HCEC 1CT (cell line): ENCODE data around the gene CCDC148.
"Not testable (repeated sequence)": the region's sequence is repeated elsewhere in the genome, so short reads cannot be mapped to it uniquely, and the experiment has no call there.

Source experiments
- DNase-seq: peaks from one replicate; pipeline ENCODE4 v3.0.0-alpha.2; 2017

Gene CCDC148

GRCh38 chr2:158276619-158277471, 179.7 kb downstream of the CCDC148 start:
- DNase-seq: no peak

GRCh38 chr2:158273791-158274190, 182.8 kb downstream of the CCDC148 start:
- no peak for DNase-seq

- DNase-seq: no peak
Measured at GRCh38 chr2:158270536-158270935, 186.0 kb downstream of the CCDC148 start.

- no peak for DNase-seq
Measured at GRCh38 chr2:158269143-158269542, 187.4 kb downstream of the CCDC148 start.

GRCh38 chr2:158266111-158266510, 190.4 kb downstream of the CCDC148 start:
- DNase-seq: no peak

- no peak for DNase-seq
Measured at GRCh38 chr2:158255257-158255656, 201.3 kb downstream of the CCDC148 start.

- no peak for DNase-seq
Measured at GRCh38 chr2:158253170-158253569, 203.4 kb downstream of the CCDC148 start.

GRCh38 chr2:158251356-158251755, 205.2 kb downstream of the CCDC148 start:
- DNase-seq: no peak

GRCh38 chr2:158243392-158243791, 213.2 kb downstream of the CCDC148 start:
- DNase-seq: no peak

- DNase-seq: no peak
Measured at GRCh38 chr2:158242280-158242679, 214.3 kb downstream of the CCDC148 start.

- no peak for DNase-seq
Measured at GRCh38 chr2:158240975-158241374, 215.6 kb downstream of the CCDC148 start.

GRCh38 chr2:158239271-158239670, 217.3 kb downstream of the CCDC148 start:
- no peak for DNase-seq

- DNase-seq: no peak
Measured at GRCh38 chr2:158234497-158234896, 222.1 kb downstream of the CCDC148 start.

- peak; percentile 6 for DNase-seq
Measured at GRCh38 chr2:158232476-158232875, 224.1 kb downstream of the CCDC148 start.

- DNase-seq: no peak
Measured at GRCh38 chr2:158228943-158229508, 227.5 kb downstream of the CCDC148 start.

- not testable (repeated sequence) for DNase-seq
Measured at GRCh38 chr2:158223066-158223465, 233.5 kb downstream of the CCDC148 start.

GRCh38 chr2:158221063-158222020, 235.2 kb downstream of the CCDC148 start:
- DNase-seq: no peak

GRCh38 chr2:158217593-158217992, 239.0 kb downstream of the CCDC148 start:
- DNase-seq: no peak

- peak; percentile 41 for DNase-seq
Measured at GRCh38 chr2:158214431-158214830, 242.1 kb downstream of the CCDC148 start.

- DNase-seq: no peak
Measured at GRCh38 chr2:158213773-158214172, 242.8 kb downstream of the CCDC148 start.

GRCh38 chr2:158212301-158212700, 244.3 kb downstream of the CCDC148 start:
- no peak for DNase-seq

GRCh38 chr2:158211502-158211901, 245.1 kb downstream of the CCDC148 start:
- peak; percentile 26 for DNase-seq

- no peak for DNase-seq
Measured at GRCh38 chr2:158207354-158207753, 249.2 kb downstream of the CCDC148 start.
